H9 (cell line): ENCODE measurements around the gene CTU2. TPM values are rescaled to one million over a fixed set of nuclear protein-coding genes. Genes with fewer than 3 reads are reported as not detected.

Source experiments
- DNase-seq: peaks from one replicate; pipeline ENCODE4 v3.0.0-alpha.2; 2017
- H2AFZ ChIP-seq: one replicate; pipeline ENCODE4 v1.6.1; 2013; ENCODE audit warnings: mild to moderate bottlenecking, low read length, control low read depth, moderate library complexity
- H2AK5ac ChIP-seq: 2 replicates; pipeline ENCODE4 v1.6.1; 2013; ENCODE audit warnings: low read length, control low read depth, mixed read lengths; ENCODE audit not compliant: insufficient read length
- H2BK120ac ChIP-seq: one replicate; pipeline ENCODE4 v1.6.1; 2013; ENCODE audit warnings: low read depth, mild to moderate bottlenecking, low read length, control low read depth, inconsistent platforms; ENCODE audit not compliant: poor library complexity, severe bottlenecking
- H2BK12ac ChIP-seq: 2 replicates; pipeline ENCODE4 v1.6.1; 2013; ENCODE audit warnings: low read length, control low read depth, mixed read lengths, low read depth; ENCODE audit not compliant: insufficient read length
- H2BK15ac ChIP-seq: 2 replicates; pipeline ENCODE4 v1.6.1; 2013; ENCODE audit warnings: low read depth, low read length, control low read depth
- H2BK20ac ChIP-seq: one replicate; pipeline ENCODE4 v1.6.1; 2013; ENCODE audit warnings: low read depth, mild to moderate bottlenecking, low read length, control low read depth, inconsistent platforms; ENCODE audit not compliant: poor library complexity, severe bottlenecking
- H2BK5ac ChIP-seq: 2 replicates; pipeline ENCODE4 v1.6.1; 2013; ENCODE audit warnings: low read length, control low read depth, mixed read lengths; ENCODE audit not compliant: insufficient read length
- H3K14ac ChIP-seq: 2 replicates; pipeline ENCODE4 v1.6.1; 2013; ENCODE audit warnings: low read length, control low read depth; ENCODE audit not compliant: insufficient read depth
- H3K18ac ChIP-seq: 2 replicates; pipeline ENCODE4 v1.6.1; 2013; ENCODE audit warnings: low read depth, mild to moderate bottlenecking, mixed read lengths, low read length, control low read depth; ENCODE audit not compliant: insufficient read length
- H3K23ac ChIP-seq: 2 replicates; pipeline ENCODE4 v1.6.1; 2013; ENCODE audit warnings: low read length, control low read depth, mixed read lengths, low read depth; ENCODE audit not compliant: insufficient read length
- H3K23me2 ChIP-seq: 2 replicates; pipeline ENCODE4 v1.6.1; 2013; ENCODE audit warnings: low read depth, mild to moderate bottlenecking, mixed read lengths, low read length, control low read depth; ENCODE audit not compliant: insufficient read length, poor library complexity, severe bottlenecking
- H3K27ac ChIP-seq: 2 replicates; pipeline ENCODE4 v1.5.1; 2013; ENCODE audit warnings: low read length, control low read depth, mixed read lengths, low read depth; ENCODE audit not compliant: insufficient read length
- H3K27me3 ChIP-seq: 2 replicates; pipeline ENCODE4 v1.6.1; 2013; ENCODE audit warnings: low read length, control low read depth, inconsistent platforms; ENCODE audit not compliant: insufficient read depth
- H3K4ac ChIP-seq: 2 replicates; pipeline ENCODE4 v1.6.1; 2013; ENCODE audit warnings: low read depth, mild to moderate bottlenecking, control low read depth, inconsistent platforms, low read length, moderate library complexity
- H3K4me1 ChIP-seq: 2 replicates; pipeline ENCODE4 v1.6.1; 2013; ENCODE audit warnings: low read length, control low read depth, inconsistent platforms; ENCODE audit not compliant: insufficient read depth
- H3K4me2 ChIP-seq: 2 replicates; pipeline ENCODE4 v1.6.1; 2013; ENCODE audit warnings: low read length, control low read depth, mixed read lengths; ENCODE audit not compliant: insufficient read length, insufficient read depth
- H3K56ac ChIP-seq: 2 replicates; pipeline ENCODE4 v1.6.1; 2013; ENCODE audit warnings: low read depth, mild to moderate bottlenecking, mixed read lengths, low read length, control low read depth; ENCODE audit not compliant: insufficient read length
- H3K79me1 ChIP-seq: 2 replicates; pipeline ENCODE4 v1.6.1; 2013; ENCODE audit warnings: low read depth, mild to moderate bottlenecking, moderate library complexity, low read length, control low read depth, inconsistent platforms; ENCODE audit not compliant: insufficient read depth, poor library complexity, severe bottlenecking
- H3K79me2 ChIP-seq: 2 replicates; pipeline ENCODE4 v1.6.1; 2013; ENCODE audit warnings: low read length, control low read depth, inconsistent platforms; ENCODE audit not compliant: insufficient read depth
- H3K9ac ChIP-seq: 2 replicates; pipeline ENCODE4 v1.6.1; 2013; ENCODE audit warnings: low read length, control low read depth, mixed read lengths; ENCODE audit not compliant: insufficient read length; ENCODE audit errors: extremely low read depth
- H3K9me3 ChIP-seq: one replicate; pipeline ENCODE4 v1.6.1; 2013; ENCODE audit warnings: low read depth, low read length, inconsistent platforms; ENCODE audit not compliant: control insufficient read depth
- H3T11ph ChIP-seq: one replicate; pipeline ENCODE4 v1.6.1; 2013; ENCODE audit warnings: mild to moderate bottlenecking, low read length, control low read depth, inconsistent platforms
- H4K20me1 ChIP-seq: one replicate; pipeline ENCODE4 v1.6.1; 2013; ENCODE audit not compliant: control insufficient read depth, insufficient read length, insufficient read depth
- H4K5ac ChIP-seq: 2 replicates; pipeline ENCODE4 v1.6.1; 2013; ENCODE audit warnings: low read depth, mild to moderate bottlenecking, mixed read lengths, low read length, control low read depth; ENCODE audit not compliant: insufficient read length
- H4K8ac ChIP-seq: replicated peaks from 2 replicates; pipeline ENCODE4 v1.6.1; 2013; ENCODE audit warnings: low read length, control low read depth, mixed read lengths, low read depth; ENCODE audit not compliant: insufficient read length
- H4K91ac ChIP-seq: 2 replicates; pipeline ENCODE4 v1.6.1; 2013; ENCODE audit warnings: low read depth, mild to moderate bottlenecking, moderate library complexity, mixed read lengths, low read length, control low read depth; ENCODE audit not compliant: insufficient read length
- H3K27ac Mint-ChIP-seq, 3 experiments: 2 replicates in 2 of 3; 3 replicates in 1 of 3; pipeline ENCODE4 v1.8.0; 2020 to 2021; ENCODE audit warnings: mixed read lengths in 3 of 3, mild to moderate bottlenecking in 1 of 3, moderate library complexity in 1 of 3
- H3K27me3 Mint-ChIP-seq: 2 replicates; pipeline ENCODE4 v1.8.0; 2021; ENCODE audit warnings: low read depth, mild to moderate bottlenecking, moderate library complexity, mixed read lengths
- H3K36me3 Mint-ChIP-seq, 3 experiments: 2 replicates in 2 of 3; 3 replicates in 1 of 3; pipeline ENCODE4 v1.8.0; 2020 to 2021; ENCODE audit warnings: low read depth in 3 of 3, mixed read lengths in 3 of 3; ENCODE audit not compliant: insufficient read depth in 1 of 3
- H3K4me1 Mint-ChIP-seq, 2 experiments: 2 replicates each; pipeline ENCODE4 v1.8.0; 2020; ENCODE audit warnings: mixed read lengths in 2 of 2
- H3K4me3 Mint-ChIP-seq, 2 experiments: 2 replicates in 1 of 2; 3 replicates in 1 of 2; pipeline ENCODE4 v1.8.0; 2020 to 2021; ENCODE audit warnings: mild to moderate bottlenecking in 2 of 2, mixed read lengths in 2 of 2, moderate library complexity in 1 of 2
- H3K9me3 Mint-ChIP-seq, 2 experiments: 2 replicates in 1 of 2; 3 replicates in 1 of 2; pipeline ENCODE4 v1.8.0; 2020; ENCODE audit warnings: mild to moderate bottlenecking in 2 of 2, mixed read lengths in 2 of 2, moderate library complexity in 1 of 2
- CTCF ChIP-seq: fragments of 200-600 bp; sonication (generic); conservative IDR thresholded peaks from 3 replicates; pipeline ENCODE4 v1.8.0; 2021; ENCODE audit warnings: antibody characterized with exemption, mild to moderate bottlenecking
- WGBS: extraction: QIAGEN DNeasy Blood & Tissue Kit; methylation state at CpG from one replicate; pipeline ENCODE4 v1.1.7; 2013; ENCODE audit warnings: missing lambda C conversion rate, low lambda C conversion rate, mixed read lengths; ENCODE audit not compliant: insufficient read length; ENCODE audit errors: extremely low coverage; 5-methylcytosine and 5-hydroxymethylcytosine counted together
- total RNA-seq: library from RNA; stranded (reverse); gene quantifications from 2 replicates; pipeline ENCODE4 v1.2.1, GENCODE V29; 2021

The CTU2 gene
- total RNA-seq, 1 experiment from 2014 or later, result 32.8 TPM

DNA sequence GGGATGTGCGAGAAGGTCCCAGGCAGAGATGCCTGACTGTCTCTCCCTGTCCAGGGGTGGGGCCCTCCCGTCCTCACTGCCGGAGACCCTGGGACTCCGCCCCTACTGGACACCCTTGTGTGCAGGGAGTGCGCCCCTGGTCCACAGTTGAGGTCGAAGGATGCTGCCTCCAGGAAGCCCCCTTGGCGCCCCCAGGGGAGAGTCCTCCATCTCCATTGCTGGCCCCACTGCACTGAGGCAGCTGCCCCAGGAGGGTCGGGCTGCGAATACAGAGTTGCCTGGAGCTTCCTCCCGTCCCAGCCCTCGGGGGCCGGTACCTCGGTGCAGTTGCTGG, 26.6 kb downstream of the CTU2 start:
- Histone ChIP-seq H3K9me3 (no peaks in the 10 kb centered on the region), H2BK15ac (no peak overlapping the region), H2BK5ac (no peak overlapping the region), H3T11ph (no peak overlapping the region), H3K4ac (no peak overlapping the region), H4K20me1 (no peaks in the 10 kb centered on the region), H3K9ac (no peak overlapping the region), H3K4me1 (no peaks in the 10 kb centered on the region), H2BK20ac (no peak overlapping the region), H3K27ac (no peak overlapping the region), H3K79me2 (no peaks in the 10 kb centered on the region), H3K27me3 (no peaks in the 10 kb centered on the region), H4K8ac (no peak overlapping the region), H3K79me1 (no peaks in the 10 kb centered on the region), H2BK12ac (no peak overlapping the region), H3K56ac (no peak overlapping the region), H2AFZ (no peak overlapping the region), H3K4me2 (no peak overlapping the region), H3K23ac (no peak overlapping the region), H2AK5ac (no peak overlapping the region), H4K91ac (no peak overlapping the region), H2BK120ac (no peak overlapping the region), H3K18ac (no peak overlapping the region), H3K14ac (no peak overlapping the region), H3K23me2 (no peaks in the 10 kb centered on the region), H4K5ac (no peak overlapping the region)
- Mint-ChIP-seq H3K4me1 (0 out of 4 replicates have a peak, but pooled peaks cover 0 to 3% of the 10 kb centered on the region in 2 experiments), H3K27ac (no peak overlapping the region), H3K27me3 (no peaks in the 10 kb centered on the region; the same call in 1 of the 2 replicates), H3K36me3 (peaks cover 3 to 14% (median 8%) of the 10 kb centered on the region in 3 experiments; a peak in 6 of 7 replicates), H3K9me3 (no peaks in the 10 kb centered on the region), H3K4me3 (no peak overlapping the region)
- TF ChIP-seq CTCF, result no peak
- no CpG with 5 or more reads among the region's 13 CpGs for WGBS
- no peak for DNase-seq
